Fibroblast of skin of right quadriceps (primary cell): ENCODE measurements around the gene MDP1.

ENCODE experiments used
- DNase-seq: peaks from one replicate; pipeline ENCODE4 v3.0.0-alpha.2; 2013

Gene MDP1

DNA sequence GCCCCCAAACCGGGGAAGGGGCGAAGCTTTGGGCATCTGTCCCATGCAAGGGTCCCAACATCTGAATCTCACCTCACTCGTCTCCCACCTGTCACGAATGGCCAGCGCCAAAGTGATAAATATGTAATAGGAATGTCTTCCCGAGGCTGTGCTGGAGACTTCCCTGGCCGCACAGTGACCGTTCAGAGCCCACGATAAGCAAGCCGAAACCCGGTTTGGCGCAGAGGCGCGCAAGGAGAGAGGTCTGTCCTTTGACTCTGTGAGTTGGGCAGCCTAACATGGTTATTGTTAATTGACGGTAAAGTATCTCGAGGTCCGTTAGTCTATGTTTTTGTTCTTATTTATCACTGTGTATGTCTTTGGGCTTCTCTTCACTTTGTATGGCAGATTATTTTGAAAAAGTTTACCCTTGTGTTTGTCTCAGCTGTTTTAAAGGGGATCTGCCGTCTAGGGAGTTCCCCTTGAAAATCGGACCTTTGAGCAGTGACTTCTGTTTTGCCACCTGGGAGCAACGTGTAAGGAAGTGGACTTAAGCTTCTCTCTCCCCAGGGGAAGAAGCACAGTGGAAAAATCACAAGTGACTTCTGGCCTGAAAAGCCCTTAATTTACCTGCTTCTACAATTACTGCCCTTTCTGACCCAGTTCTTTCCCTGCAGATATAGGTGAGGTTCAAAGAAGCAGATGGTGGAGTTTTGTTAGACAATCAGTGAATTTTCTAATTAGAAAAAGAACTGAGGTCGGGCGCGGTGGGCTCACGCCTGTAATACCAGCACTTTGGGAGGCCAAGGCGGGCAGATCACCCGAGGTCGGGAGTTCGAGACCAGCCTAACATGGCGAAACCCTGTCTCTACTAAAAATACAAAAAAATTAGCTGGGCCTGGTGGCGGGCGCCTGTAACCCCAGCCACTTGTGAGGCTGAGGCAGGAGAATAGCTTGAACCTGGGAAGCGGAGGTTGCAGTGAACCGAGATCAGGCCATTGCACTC is 19.5 kb downstream of the MDP1 start:
- DNase-seq, result no peak

DNA sequence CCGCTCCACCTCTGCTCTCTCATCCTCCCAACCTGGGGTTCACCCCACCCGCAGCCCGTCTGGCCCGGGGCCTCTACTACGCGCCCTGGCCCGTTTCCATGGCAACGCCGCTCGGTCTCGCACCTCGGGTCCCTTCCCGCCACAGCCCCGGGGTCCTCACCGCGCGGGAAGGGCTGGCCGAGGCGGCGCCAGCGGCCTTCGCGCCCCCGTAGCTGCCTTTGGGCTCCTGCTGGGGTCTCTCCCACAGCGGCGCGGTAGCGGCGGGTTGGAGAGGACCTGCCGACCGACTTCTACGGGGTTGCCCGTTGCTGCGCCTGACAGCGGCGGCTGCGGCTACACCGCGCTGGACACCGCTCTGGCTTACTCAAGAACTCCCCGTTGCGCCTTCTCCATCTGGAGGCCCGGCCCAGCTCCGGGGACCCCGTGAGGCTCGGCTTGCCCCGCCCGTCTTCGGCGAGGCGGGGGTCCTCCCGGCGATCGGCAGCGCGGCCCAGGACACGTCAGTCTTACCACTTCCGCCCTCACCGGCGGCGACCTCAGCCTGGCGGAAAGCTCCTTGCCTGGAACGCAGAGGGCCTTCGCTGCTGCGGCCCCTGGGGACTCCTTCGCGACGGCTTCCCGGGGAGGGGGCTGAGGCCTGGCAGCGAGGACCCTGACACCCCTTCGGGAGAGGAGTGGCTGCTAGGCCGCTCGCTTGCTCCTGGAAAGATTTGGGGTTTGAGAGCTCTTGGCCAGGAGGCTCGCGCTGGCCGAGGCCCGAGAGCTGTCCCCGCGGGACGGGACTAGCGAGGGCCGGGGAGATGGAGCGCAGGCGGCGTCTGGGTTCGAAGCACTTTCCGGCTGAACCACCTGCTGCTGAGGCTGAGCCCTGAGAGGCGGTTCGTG is 20.4 kb downstream of the MDP1 start, which contains the start of gene TM9SF1:
Gene TM9SF1, minus strand, starts transcription at position 256 of the 885 bp plus-strand sequence. CDS start 422 bp downstream, outside the sequence.
- DNase-seq, result peak; percentile 86

- no peak for DNase-seq
Observed at GRCh38 chr14:24194873-24195185, 21.0 kb downstream of the MDP1 start.

GRCh38 chr14:24194186-24194872 is 21.5 kb downstream of the MDP1 start:
- no peak for DNase-seq

DNA sequence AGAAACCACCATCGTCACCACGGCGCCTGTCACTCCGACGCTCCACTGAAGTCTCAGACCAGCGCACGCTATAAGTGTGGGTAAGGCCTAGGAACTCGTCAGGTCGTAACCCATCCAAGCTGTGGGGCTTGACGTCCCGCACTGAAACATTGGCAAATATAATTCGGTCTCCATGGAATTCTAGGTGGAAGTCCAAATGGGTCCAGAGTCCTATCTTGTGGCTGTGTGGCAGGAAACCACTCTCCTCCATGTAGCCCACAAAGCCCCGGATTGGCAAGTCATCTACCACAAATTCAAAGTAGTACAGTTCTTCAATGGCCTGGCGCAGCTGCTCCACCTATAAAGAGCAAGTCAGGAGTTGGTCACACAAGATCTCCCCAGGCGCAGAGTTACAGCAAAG is 22.9 kb downstream of the MDP1 start:
- DNase-seq, result no peak

- no peak for DNase-seq
Observed at GRCh38 chr14:24190416-24190815, 25.4 kb downstream of the MDP1 start.

- no peak for DNase-seq
Observed at GRCh38 chr14:24189460-24189859, 26.4 kb downstream of the MDP1 start.

DNA sequence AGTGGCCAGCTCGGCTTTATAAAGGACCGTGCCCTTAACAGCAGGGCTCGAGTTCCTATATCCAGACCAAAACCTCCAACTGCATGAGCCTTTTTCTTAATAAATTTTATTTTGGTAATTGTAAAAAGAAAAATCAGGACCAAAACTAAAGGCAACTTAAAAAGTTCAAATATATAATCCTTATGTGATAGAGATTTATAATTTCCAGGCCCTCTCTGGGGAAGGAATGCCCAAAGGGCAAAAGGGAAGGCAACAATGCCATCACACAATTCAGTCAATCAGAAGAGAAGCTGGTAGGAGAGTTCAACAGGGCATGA is 26.8 kb downstream of the MDP1 start:
- no peak for DNase-seq

DNA sequence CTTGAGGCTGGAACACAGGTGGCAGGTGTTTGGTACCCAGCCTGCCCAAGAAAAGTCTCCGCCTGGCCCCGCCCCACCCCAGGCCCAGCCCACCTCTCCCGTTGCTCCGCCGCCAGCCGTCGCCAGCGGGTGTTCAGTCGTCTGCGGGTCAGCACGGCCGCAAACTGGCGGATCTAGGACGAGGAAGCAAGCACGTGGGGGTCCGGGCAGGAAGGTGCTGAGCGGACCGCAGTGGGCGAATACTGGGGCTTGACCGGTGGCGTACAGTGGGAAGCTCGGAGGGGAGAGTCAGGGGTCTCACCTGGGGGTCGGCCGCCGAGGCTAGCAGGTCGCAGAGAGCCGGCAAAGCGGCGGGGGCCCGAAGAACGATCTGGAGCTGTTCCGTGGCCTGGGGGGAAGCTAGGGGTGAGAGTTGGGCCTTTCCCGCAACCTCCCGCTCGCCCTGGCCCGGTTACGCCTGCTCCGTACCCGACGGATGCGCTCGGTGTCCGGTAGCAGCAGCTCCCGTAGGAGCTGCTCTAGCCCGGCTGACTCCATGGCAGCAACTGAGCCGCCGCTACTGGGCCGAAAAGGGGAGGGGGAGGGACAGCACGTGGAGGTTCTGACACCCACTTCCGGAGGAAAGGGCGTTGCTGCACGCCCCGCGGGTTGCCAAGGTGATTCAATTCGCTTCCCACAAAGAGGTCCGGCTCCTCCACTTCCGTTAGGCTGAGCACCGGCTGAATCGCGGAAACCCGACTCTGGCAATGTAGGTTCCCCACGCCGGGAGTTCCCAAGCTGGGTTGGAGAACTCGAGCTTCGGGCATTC is 27.4 kb downstream of the MDP1 start, which contains the start of gene IPO4:
Gene IPO4, minus strand, starts transcription at position 566 of the 808 bp plus-strand sequence. Its CDS starts 29 bp downstream, at position 537.
- DNase-seq, result peak; percentile 98

- no peak for DNase-seq
Observed at GRCh38 chr14:24187539-24187915, 28.3 kb downstream of the MDP1 start.

DNA sequence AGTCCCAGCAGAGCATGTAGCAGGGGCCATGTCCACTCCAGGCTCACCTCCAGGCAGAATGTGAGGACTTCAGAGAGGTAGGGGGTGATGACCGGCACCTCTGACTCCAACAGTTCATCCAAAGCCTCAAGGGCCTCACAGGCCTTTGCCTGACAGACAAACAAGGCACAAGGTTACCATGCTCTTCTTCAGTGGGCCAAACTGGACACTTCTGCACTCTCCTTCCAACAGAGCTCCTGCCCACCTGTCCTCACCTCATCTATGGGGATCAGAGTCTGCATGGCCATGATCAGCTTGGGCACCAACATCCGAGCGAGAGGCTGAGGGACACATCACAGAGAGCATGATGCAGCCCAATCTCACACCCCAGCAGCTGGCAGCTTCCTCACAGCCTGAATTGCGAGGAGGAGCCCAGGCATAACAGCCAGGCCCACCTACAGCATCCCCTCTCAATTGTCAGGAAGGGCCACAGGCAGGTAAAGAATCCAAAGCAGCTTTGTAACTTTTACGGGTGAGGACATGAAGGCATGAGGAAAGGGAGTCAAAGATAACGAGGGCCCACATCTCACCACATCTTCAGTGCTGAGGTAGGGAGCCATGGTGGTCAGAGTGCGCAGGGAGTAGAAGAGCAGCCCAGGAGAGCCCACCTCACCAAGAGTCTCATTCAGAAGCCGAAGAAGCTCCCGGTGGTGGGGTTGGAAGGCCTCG is 28.9 kb downstream of the MDP1 start:
- DNase-seq, result no peak

GRCh38 chr14:24185741-24186140 is 30.1 kb downstream of the MDP1 start:
- DNase-seq, result no peak

GRCh38 chr14:24185026-24185425 is 30.8 kb downstream of the MDP1 start:
- DNase-seq, result no peak

DNA sequence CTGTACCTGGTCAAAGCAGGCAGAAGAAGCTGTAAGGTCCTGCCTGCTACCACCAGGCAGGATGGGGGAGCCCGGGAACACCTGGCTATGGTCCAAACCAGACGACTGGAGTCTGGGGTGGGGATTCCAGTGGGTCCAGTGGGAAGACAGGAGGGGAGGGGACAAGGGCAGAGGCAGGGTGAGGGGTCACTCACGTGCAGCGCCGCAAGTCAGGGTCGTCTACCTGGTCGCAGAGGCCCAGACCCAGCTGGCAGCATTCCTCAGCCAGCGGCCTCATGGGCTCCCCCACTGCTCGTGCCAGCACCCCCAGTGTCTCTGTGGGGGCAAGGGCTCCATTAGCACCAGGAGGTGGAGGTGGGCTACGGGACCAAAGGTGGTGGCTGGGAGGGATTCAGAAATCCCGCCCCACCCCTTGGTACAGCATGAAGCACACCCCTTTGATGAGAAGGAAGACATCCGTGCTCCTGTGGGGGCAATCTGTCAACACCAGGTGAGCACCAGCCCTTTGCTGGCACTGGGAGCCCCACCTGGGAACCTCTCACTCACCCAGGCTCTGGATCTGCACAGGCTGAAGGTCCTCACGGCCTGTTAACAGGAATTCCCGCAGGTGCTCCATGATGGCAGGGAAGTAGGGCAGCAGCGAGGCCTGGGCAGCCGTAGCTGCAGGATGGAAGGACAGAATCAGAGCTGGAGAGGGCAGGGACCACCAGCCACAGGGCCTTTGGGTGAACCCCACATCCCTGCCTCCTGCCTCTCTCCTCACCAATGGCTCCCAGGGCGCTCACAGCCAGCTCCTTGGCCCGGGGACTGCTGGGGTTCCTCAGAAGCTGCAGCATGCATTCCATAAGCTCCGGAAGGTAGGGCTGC is 31.5 kb downstream of the MDP1 start:
- DNase-seq, result no peak

GRCh38 chr14:24183014-24183481 is 32.8 kb downstream of the MDP1 start:
- DNase-seq, result no peak

DNA sequence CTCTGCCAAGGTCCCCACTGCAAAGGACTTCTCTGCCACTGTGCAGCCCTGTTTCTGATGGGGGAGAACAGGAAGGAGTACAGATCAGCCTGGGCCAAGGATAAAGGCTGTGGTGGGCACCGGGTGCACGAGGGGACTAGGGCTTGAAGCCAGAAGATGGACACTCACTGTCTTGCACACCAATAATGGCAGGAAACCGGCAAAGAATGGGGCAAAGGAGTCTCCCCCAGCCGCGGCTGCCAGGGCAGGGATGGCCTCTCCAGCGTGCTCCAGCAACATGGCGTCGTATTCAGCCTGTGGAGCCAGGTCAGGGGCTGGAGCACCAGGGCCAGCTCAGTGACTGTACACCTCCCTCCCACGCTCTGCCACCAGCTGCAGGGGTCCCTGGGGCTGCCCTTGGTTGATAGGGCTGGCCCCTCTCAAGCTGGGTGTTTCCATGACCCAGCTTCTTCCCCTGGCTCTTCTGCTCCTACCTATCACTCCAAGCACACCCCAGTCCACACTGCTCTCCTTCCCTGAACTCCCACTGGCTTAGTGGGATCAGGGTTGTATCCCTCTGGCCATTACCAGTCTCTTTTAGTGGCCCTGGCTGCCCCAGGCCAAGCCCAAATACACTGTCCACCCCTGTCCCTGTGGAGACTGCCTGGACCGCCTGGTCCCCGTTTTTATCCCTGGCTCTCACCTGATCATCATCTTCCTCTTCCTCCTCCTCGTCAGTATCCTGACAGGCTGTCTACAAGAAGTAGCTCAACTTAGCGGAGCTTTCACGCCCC is 33.6 kb downstream of the MDP1 start:
- DNase-seq, result no peak

GRCh38 chr14:24181371-24182077 is 34.3 kb downstream of the MDP1 start:
- DNase-seq, result no peak

DNA sequence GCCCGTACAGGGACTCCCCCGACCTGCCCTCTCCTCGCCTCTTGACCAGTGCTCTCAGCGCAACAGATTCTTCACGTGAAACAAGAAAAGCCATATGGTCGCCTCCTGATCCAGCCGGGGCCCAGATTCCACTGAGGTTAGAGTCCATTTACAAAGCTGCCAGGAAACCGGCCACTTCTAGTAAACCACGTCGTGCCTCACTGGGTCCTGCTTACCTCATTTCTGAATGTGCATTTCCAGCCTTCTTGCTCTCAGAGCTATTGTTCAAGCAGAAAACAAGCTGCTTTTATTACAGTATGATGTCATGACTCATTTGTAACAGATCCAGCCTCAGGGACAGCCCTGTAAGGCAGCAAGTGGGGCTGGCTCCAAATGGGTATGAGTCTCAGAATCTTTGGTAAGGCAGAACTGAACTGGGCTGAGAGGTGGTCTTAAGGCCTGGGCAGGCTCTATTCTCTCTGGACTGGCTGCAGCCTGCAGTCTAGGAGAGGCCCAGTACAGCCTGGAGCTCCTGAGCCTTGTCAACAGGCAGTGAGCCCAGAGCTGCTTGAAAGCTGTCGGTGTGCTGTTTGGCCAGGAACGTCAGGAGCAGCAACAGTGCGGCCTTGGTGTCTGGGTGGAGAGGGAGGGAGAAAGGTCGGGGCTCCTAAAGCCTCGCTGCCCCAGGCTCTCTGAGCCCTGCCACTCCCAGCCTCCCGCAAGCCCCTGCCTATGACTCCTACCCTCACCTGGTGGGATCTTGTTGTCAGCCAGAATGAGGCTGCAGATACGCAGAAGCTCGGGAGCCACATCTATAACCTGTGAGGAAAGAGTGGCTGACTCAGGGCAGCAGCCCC is 35.7 kb downstream of the MDP1 start:
- peak; percentile 40 for DNase-seq
